Loucy (cell line): Measurements from ENCODE around the gene C1QC.

ENCODE experiments used
- CTCF ChIP-seq: fragments of 200-600 bp; sonication (generic); conservative IDR thresholded peaks from 2 replicates; pipeline ENCODE4 v1.5.1; 2014; ENCODE audit warnings: mild to moderate bottlenecking, antibody characterized with exemption, low read length
- EZH2phosphoT487 ChIP-seq: fragments of 200-600 bp; IDR thresholded peaks from 2 replicates; pipeline ENCODE4 v1.6.1; 2018; ENCODE audit warnings: antibody characterized with exemption, mild to moderate bottlenecking, moderate library complexity, borderline replicate concordance

GRCh38 chr1:22613951-22614350 lies 29.5 kb upstream of the C1QC start:
- TF ChIP-seq CTCF = no peak
- TF ChIP-seq EZH2phosphoT487 = no peak
